NCI-H2196 treated with DMSO at 0.1 percent for 48 hours (cell line): ENCODE results near the gene ICAM2.

Experiments
- DNase-seq: peaks from one replicate; lab custom pipeline; 2025; ENCODE audit not compliant: unreplicated experiment; lab: John Stamatoyannopoulos, UW

The ICAM2 gene

GRCh38 chr17:64020056-64020766, at the start of gene ICAM2:
TSS of gene ICAM2 (minus strand) at chr17:64020633. CDS start at chr17:64006691, 13,942 bp downstream.
- no peak for DNase-seq

- DNase-seq = no peak
These were observed 49.8 kb upstream of the ICAM2 start for GRCh38 chr17:64070213-64070612.

DNA sequence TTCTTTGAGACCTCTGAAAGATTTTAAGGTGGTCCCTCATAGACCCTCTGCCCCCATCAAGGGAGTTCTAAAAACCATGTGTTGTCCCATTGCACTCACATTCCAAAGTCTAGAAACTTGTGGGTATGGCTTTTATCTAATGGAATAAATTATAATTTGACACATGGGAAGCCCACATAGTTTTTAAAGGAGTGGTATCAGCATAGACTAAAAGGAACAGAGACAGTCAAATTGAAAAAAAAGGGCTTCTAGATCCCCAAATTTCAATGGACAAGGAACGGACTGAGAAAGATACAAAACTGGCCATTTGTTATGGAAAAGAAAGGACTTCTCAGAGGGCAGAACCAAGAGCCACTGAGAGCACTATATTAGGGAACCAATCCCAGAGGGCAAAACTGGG, 48.7 kb upstream of the ICAM2 start:
- DNase-seq = no peak

- no peak for DNase-seq
These were observed 47.2 kb upstream of the ICAM2 start for GRCh38 chr17:64067657-64068056.

GRCh38 chr17:64066716-64067115, 46.3 kb upstream of the ICAM2 start:
- no peak for DNase-seq

DNA sequence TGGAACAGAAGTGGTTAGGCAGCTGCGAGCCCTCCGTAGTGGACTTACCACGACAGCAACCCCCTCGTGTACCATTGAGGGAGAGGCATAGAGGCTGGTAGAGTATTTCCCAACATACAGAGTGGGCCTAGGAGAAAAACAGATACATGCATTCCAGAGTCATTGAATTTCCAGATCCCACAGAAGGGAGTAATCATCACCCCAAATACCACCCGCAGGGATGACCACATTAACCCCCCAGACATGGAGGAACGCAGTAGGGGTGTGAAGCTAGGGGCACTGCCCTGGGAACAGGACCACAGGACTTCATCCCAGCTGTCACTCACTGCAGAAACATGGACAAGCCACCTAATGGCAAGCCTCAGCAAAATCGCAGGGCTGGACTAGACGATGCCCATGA, 44.7 kb upstream of the ICAM2 start:
- DNase-seq = no peak

GRCh38 chr17:64064331-64064730, 43.9 kb upstream of the ICAM2 start:
- no peak for DNase-seq

DNA sequence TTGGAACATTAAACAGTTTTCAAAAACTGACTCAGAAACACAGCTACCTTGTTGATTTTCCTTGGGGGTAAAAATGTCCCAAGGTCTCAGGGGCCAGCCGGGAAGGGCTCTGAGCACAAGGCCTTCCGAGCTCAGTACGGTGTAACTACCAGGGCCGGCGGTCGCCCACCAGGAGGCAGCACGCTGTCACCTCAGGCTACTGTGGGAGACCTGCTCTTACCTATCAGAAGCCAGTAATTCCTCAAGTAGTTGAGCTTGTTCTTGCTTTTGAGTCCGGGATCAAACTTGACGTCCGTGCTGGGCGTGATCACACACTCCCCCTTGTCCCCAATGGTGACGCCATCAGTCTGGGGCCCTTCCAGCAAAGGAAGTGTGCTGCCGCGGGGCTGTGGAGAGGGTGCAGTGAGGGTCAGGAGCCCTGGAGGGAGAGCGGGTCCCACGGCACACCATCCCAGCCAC, 43.4 kb upstream of the ICAM2 start:
- DNase-seq = no peak

DNA sequence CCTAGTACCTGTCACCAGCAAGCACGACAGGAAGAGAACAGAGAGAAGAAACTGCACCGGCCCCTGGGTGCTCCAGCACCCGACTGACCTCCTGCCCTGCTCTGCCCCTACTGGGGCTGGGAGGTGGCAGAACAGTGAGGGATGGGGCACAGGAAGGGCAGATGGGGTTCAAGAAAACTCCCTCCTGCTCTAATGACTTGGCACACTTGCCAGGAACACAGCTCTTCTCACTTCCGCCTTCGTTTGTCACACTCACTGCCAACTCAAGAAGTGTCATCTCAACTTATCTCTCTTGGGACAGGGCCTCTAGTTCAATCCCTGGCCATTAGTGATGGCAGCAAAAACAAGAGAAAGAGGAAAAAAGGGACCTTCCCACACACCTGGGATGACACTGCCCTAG, 42.7 kb upstream of the ICAM2 start:
- no peak for DNase-seq

- no peak for DNase-seq
These were observed 40.9 kb upstream of the ICAM2 start for GRCh38 chr17:64061178-64061898.

GRCh38 chr17:64060331-64060730, 39.9 kb upstream of the ICAM2 start:
- DNase-seq = no peak

DNA sequence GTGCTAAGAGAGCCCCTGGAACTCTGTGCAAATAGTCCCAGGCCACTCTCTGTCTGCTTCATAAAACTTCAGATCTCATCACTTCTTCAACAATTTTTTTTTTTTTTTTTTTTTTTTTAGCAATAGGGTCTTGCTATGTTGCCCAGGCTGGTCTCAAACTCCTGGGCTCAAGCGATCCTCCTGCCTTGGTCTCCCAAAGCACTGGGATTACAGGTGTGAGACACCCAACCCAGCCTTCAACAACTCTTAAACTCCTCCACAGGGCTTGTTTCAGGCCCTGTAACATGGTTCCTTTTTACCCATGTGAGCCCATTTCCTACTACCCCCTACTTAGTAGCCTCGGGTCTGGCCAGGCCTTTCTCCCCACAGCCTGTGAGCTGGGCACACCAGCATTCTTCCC, 39.3 kb upstream of the ICAM2 start:
- DNase-seq = no peak

GRCh38 chr17:64058621-64059020, 38.2 kb upstream of the ICAM2 start:
- DNase-seq = no peak

DNA sequence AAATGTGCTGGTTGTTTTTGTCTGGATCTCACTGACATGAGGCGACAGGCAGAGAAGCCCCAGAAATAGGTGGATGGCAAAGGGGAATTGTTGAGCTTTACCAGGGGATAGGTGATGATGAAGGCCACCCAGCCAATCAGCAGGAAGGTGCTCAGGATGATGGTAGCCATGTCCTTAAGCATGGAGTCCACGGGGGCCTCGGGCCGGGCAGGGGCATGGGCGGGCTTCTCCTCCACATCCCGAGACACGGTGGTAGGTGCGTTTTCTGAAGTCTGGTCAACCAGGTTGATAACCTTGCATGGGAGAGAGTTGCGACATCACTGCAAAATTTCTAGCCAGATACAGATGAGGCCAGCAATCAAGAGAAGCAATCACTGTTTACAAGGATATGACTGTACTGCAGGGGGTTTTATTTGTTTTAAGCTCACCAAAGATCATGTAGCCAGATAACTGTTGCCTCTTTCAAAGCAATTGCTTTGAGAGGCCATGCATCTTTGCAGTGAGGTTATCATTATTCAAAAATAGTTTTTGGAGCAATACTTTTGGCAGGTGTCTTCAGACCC, 37.3 kb upstream of the ICAM2 start:
- no peak for DNase-seq

- no peak for DNase-seq
These were observed 36.0 kb upstream of the ICAM2 start for GRCh38 chr17:64056269-64057005.

- no peak for DNase-seq
These were observed 35.0 kb upstream of the ICAM2 start for GRCh38 chr17:64055183-64056142.

DNA sequence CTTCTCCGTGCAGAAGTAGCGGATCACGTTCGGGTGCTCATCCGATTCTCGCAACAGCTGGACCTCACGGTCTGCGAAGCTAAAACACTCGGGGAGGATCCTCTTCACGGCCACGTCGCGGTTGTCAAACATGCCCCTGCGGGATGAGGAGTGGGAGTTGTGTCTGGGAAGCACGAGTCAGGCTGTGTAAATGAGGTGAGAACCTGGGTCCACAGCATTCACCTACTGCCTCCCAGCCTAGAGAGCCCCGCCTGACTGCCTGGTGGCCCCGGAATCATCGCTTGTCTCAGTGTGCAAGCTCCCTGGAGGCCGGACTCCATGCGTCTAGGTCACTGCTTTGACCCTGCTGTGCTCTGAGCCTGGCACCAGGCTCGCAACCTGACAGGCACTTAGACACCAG, 33.9 kb upstream of the ICAM2 start:
- no peak for DNase-seq

GRCh38 chr17:64053101-64053500, 32.7 kb upstream of the ICAM2 start:
- no peak for DNase-seq

DNA sequence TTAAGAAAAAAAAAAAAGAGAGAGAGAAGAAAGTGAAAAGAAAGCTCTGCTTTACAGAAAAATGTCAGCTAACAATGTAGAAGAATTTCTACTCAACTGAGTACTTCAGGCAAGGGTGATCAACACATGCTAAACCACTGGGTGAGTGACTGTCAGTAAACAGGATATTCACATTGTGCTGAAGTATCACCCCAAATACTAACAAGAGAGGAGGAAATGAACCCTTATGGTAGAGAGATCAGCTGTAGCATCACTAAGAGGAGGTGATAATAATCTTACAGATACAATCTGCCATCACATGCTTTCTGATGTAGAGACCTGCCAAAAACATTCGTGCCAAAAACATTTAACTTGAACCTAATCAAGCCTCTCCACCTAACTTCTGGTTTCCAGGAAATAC, 30.7 kb upstream of the ICAM2 start:
- no peak for DNase-seq

DNA sequence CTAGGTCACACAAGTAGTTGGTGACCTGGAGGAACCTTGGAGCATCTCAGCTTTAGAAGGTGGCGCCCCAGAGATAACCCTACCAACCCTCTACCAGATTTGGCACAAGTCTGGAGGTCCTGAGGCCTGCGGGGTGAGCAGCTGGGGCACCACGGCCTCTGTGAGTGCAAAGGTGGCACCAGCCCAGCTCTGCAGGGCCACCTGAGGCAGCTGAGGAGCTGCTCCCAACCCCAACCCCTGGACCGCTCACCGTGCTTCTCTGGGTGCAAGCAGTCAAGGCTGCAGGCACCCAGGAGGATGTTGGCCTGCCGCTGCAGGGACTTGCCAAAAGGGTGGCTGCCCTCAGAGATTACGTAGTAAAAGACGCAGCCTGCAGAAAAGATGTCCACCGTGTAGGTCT, 28.4 kb upstream of the ICAM2 start:
- no peak for DNase-seq
